Testis (tissue), 3 donors: ENCODE data around the gene PPP1R13B. TPM values are rescaled to one million over a fixed set of nuclear protein-coding genes. Genes with fewer than 3 reads are reported as not detected.
A peak's percentile ranks its signal among the peaks of the same experiment; 100 is the strongest.
"Not testable (repeated sequence)": the region's sequence is repeated elsewhere in the genome, so short reads cannot be mapped to it uniquely, and the experiment has no call there.

Experiments used
- DNase-seq: peaks from one replicate; pipeline ENCODE4 v3.0.0-alpha.2; 2019
- H3K27ac ChIP-seq, 2 donors: fragments of 200-600 bp; sonication (generic); one replicate each; pipeline ENCODE4 v1.5.1; 2019
- H3K27me3 ChIP-seq: fragments of 200-600 bp; sonication (generic); one replicate; pipeline ENCODE4 v1.5.1; 2019
- H3K36me3 ChIP-seq: fragments of 200-600 bp; sonication (generic); one replicate; pipeline ENCODE4 v1.5.1; 2017; ENCODE audit warnings: low read depth; ENCODE audit errors: missing control alignments
- H3K4me1 ChIP-seq: fragments of 200-600 bp; sonication (generic); one replicate; pipeline ENCODE4 v1.5.1; 2019
- H3K4me3 ChIP-seq, 2 donors: fragments of 200-600 bp; sonication (generic); one replicate each; pipeline ENCODE4 v1.5.1; 2017 to 2019
- H3K9me3 ChIP-seq: fragments of 200-600 bp; sonication (generic); one replicate; pipeline ENCODE4 v1.5.1; 2017
- POLR2A ChIP-seq: fragments of 450-650 bp; IDR thresholded peaks from one replicate; pipeline ENCODE4 v1.6.1; 2017; ENCODE audit warnings: antibody characterized with exemption, mild to moderate bottlenecking, moderate library complexity
- WGBS, 2 donors: methylation state at CpG; one replicate each; pipeline ENCODE4 v1.1.5; 2018; 5-methylcytosine and 5-hydroxymethylcytosine counted together
- intact Hi-C: fragments of 100-400 bp; cut with DNase I; formaldehyde crosslinking; loops from one replicate; pipeline ENCODE4 v1.15.1; 2023; ENCODE audit warnings: low total_unique reads
- polyA plus RNA-seq: library from polyadenylated mRNA; stranded (reverse); fragments of 350-450 nt; fragmentation: Illumina TruSeq; extraction: RNeasy Lipid Tissue Mini Kit (QIAGEN cat#74804); gene quantifications from one replicate; pipeline ENCODE4 v1.2.3, GENCODE V29; 2014; ENCODE audit warnings: low read depth, low replicate concordance; ENCODE audit not compliant: insufficient read depth
- total RNA-seq, 2 donors: library from RNA; depleted of rRNA; stranded (reverse); fragments of >200 nt; gene quantifications; one replicate each; pipeline ENCODE4 v1.2.3, GENCODE V29; 2016
- TF ChIP-seq, protein P1 (sequence below), 3 experiments: fragments of 450-650 bp in 2 of 3; fragments of 200-600 bp in 1 of 3; sonication (generic) in 1 of 3; IDR thresholded peaks; one replicate each; pipeline ENCODE4 v1.5.1; 2016 to 2019; ENCODE audit warnings: antibody characterized with exemption in 3 of 3, mild to moderate bottlenecking in 2 of 3, moderate library complexity in 1 of 3

The PPP1R13B gene
- total and polyA plus RNA-seq, 3 donors from 2014 or later: 73.1 to 89.2 (median 82.4) TPM

DNA sequence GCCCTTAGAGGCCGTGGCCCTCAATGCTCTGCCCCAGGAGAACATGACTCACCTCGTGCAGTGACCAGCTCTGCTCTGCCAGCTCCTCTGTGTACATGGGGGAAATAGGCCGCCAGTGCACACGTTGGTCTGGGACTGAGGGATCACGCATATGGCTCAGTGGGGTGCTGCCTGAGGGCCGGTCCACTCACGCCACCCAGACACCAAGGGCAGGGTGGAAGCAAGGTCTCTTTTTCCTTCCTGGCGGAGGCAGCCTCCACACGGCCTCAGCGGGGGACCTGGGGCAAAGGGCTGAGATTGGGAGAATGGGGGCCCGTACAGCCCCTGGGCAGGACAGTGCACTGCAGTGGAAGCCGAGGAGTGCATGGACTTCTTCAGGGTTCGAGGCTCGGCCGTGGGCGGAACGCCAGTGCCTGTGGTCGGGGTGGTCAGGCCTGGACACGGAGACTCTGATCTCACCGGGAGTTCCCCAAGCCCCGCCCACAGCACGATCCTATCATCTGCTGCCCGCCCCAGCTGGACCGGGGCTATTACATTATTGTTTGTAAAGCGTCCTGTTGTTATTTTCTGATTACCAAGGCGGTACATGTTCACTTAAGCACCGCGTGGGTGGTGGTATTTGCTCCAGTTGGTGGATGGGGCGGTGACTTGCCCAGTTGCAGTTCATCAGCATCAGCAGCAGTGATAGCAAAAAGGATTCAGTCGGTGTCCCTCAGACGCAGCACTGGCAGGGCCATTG, 42.1 kb upstream of the PPP1R13B start:
- intact Hi-C loops: no loop called here
- WGBS, 2 donors: 61 to 81% methylated on average over 7 to 31 of the region's 31 CpGs

DNA sequence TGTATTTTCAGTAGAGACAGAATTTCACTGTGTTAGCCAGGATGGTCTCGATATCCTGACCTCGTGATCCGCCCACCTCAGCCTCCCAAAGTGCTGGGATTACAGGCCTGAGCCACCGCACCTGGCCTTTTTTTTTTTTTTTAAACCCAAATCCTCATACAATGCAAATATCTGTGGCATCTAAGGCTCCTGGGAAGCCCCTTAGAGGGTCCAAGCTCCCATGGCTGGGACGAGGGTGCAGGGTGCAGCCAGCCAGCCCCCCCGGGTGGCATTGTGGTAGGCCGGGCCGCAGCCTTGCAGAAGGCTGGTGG, 41.6 kb upstream of the PPP1R13B start:
- H3K27me3 ChIP-seq, H3K4me3 ChIP-seq, H3K9me3 ChIP-seq, DNase-seq, H3K27ac ChIP-seq, intact Hi-C loops, H3K36me3 ChIP-seq, H3K4me1 ChIP-seq: not testable (repeated sequence)
- 92 to 100% methylated on average over 4 to 8 of the region's 8 CpGs for WGBS, 2 donors

More for the DNA sequence above, 42.1 kb upstream of the PPP1R13B start:
- Histone ChIP-seq H3K4me1 (no peaks in the 10 kb centered on the region), H3K27ac (no peak overlapping the region), H3K4me3 (no peak overlapping the region), H3K36me3 (no peaks in the 10 kb centered on the region), H3K9me3 (no peaks in the 10 kb centered on the region), H3K27me3 (no peaks in the 10 kb centered on the region)
- TF ChIP-seq, protein P1, sequence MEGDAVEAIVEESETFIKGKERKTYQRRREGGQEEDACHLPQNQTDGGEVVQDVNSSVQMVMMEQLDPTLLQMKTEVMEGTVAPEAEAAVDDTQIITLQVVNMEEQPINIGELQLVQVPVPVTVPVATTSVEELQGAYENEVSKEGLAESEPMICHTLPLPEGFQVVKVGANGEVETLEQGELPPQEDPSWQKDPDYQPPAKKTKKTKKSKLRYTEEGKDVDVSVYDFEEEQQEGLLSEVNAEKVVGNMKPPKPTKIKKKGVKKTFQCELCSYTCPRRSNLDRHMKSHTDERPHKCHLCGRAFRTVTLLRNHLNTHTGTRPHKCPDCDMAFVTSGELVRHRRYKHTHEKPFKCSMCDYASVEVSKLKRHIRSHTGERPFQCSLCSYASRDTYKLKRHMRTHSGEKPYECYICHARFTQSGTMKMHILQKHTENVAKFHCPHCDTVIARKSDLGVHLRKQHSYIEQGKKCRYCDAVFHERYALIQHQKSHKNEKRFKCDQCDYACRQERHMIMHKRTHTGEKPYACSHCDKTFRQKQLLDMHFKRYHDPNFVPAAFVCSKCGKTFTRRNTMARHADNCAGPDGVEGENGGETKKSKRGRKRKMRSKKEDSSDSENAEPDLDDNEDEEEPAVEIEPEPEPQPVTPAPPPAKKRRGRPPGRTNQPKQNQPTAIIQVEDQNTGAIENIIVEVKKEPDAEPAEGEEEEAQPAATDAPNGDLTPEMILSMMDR (IDR thresholded peaks at IDR 0.05): no peak
- no peak for TF ChIP-seq POLR2A
- DNase-seq: peak; percentile 26

DNA sequence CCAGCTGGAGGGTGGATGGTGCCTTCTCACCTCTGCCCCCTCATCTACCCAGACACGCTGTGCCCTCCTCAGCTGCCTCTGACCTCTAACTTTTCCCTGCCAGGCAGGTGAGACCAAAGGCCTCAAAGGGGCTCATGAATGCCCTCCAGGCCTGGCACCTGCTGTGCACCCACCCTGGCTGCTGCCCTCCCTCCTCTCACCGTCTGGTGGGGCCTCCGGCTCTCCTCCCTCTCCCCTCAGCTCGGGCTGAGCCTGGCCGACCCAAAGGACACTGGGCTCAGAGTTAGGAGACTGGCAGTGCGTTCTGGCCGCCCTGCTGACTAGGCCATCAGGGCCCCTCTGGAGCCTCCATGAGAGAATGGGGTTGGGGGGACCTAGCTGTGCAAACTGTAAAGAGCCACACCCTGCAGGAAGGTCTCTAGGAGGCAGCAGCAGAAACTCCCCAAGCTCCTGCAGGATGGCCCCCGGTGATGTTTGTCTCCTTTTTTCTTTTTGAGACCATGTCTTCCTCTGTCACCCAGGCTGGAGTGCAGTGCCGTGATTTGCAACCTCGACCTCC, 40.3 kb upstream of the PPP1R13B start:
- Histone ChIP-seq H3K36me3 (no peaks in the 10 kb centered on the region), H3K4me3 (no peak overlapping the region), H3K27me3 (no peaks in the 10 kb centered on the region), H3K9me3 (no peaks in the 10 kb centered on the region), H3K4me1 (peaks cover 2% of the 10 kb centered on the region), H3K27ac (no peak overlapping the region)
- no peak for DNase-seq
- WGBS, 2 donors: 87 to 91% methylated on average over 7 to 10 of the region's 10 CpGs
- intact Hi-C loops: no loop called here
- TF ChIP-seq, protein P1 (IDR thresholded peaks at IDR 0.05): no peak
- TF ChIP-seq POLR2A: no peak

DNA sequence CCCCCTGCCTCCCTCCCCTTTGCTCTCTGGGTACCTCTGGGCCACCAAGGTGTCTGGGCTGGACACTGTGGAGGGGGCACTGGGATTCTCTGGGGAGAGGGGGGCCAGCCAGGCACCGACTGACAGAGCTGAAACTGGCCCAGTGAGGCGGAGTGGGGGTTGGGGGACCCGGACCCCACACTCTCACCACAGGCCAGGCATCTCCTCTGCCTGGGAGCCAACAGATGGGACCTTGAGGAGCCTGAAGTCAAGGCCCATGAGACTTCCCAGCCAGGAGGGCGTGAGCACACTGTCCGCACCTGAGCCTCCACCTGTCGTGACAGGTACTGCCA, 39.8 kb upstream of the PPP1R13B start:
- 86 to 96% methylated on average over 6 of the region's 6 CpGs for WGBS, 2 donors
- Histone ChIP-seq H3K4me1 (peaks cover 7% of the 10 kb centered on the region), H3K4me3 (no peak overlapping the region), H3K36me3 (no peaks in the 10 kb centered on the region), H3K27me3 (no peaks in the 10 kb centered on the region), H3K27ac (no peak overlapping the region), H3K9me3 (no peaks in the 10 kb centered on the region)
- DNase-seq: no peak
- intact Hi-C loops: no loop called here
- TF ChIP-seq POLR2A: no peak
- TF ChIP-seq, protein P1 (IDR thresholded peaks at IDR 0.05): no peak

DNA sequence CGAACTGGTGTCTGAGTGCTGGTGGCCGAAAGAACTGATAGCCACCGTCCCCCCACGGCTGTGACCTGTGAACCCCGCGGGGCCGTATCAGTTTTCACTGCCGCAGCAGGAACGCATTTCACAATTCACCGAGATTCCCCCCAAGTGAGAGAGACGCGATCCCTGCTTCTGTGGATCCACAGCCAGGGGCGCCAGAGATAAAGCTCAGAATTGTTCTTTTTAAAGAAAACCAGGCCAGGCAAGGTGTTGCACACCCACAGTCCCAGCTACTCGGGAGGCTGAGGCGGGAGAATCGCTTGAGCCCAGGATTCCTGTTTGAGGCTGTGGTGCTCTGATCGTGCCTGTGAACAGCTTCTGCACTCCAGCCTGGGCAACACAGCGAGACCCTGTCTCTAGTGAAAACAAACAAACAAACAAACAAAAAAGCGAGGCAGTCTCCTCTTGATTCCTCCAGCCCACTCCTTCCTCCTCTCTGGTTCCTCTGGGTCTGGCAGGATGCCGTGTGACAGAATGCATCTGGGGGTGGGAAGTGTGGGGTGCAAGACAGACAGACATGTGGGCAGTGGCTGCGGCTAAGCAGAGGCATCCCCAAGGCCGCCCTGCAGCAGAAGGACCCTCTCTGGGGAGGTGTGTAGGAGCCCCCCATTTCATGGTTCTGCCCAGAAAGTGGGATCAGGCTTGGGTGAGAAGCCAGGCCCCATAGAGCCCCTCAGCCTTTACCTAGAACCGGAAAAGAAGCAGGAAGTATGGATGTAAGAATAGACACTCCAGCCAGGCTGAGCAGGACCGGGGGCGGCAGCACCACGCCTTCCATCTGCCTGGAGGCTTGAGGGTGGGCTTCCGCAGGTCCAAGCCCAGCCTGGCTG, 39.2 kb upstream of the PPP1R13B start:
- Histone ChIP-seq H3K27me3 (no peaks in the 10 kb centered on the region), H3K4me1 (peaks cover 13% of the 10 kb centered on the region), H3K36me3 (no peaks in the 10 kb centered on the region), H3K9me3 (no peaks in the 10 kb centered on the region), H3K27ac (no peak overlapping the region), H3K4me3 (no peak overlapping the region)
- WGBS, 2 donors: 53 to 68% methylated on average over 18 to 27 of the region's 27 CpGs
- DNase-seq: peak; percentile 34
- TF ChIP-seq, protein P1 (IDR thresholded peaks at IDR 0.05): no peak
- intact Hi-C loops: no loop called here
